Osteoblast (primary cell): ENCODE measurements around the gene C17orf100. TPM values are rescaled to one million over a fixed set of nuclear protein-coding genes. Genes with fewer than 3 reads are reported as not detected.

Source experiments
- DNase-seq: peaks from one replicate; pipeline ENCODE4 v3.0.0; 2011; ENCODE audit warnings: low spot score, mixed read lengths; ENCODE audit not compliant: insufficient read length; ENCODE audit errors: missing footprints
- H2AFZ ChIP-seq: 2 replicates; pipeline ENCODE4 v1.6.0; 2011; ENCODE audit warnings: mild to moderate bottlenecking, low read length
- H3K27ac ChIP-seq: 2 replicates; pipeline ENCODE4 v1.5.1; 2011; ENCODE audit warnings: mild to moderate bottlenecking, low read depth, low read length, moderate library complexity
- H3K27me3 ChIP-seq: 2 replicates; pipeline ENCODE4 v1.6.0; 2012; ENCODE audit warnings: mild to moderate bottlenecking, control low read depth, inconsistent platforms, low read length, moderate library complexity; ENCODE audit not compliant: insufficient read depth
- H3K36me3 ChIP-seq: 2 replicates; pipeline ENCODE4 v1.5.1; 2011; ENCODE audit warnings: mild to moderate bottlenecking, low read length, control low read depth, moderate library complexity; ENCODE audit not compliant: insufficient read depth
- H3K4me1 ChIP-seq: 2 replicates; pipeline ENCODE4 v1.5.1; 2011; ENCODE audit warnings: mild to moderate bottlenecking, low read length, control low read depth, moderate library complexity; ENCODE audit not compliant: insufficient read depth
- H3K4me2 ChIP-seq: 2 replicates; pipeline ENCODE4 v1.6.0; 2011; ENCODE audit warnings: mild to moderate bottlenecking, low read length; ENCODE audit not compliant: insufficient read depth
- H3K4me3 ChIP-seq: fragments of 200-600 bp; sonication (generic); 3 replicates; pipeline ENCODE4 v1.5.1; 2012; ENCODE audit warnings: mild to moderate bottlenecking, low read length, inconsistent platforms; ENCODE audit not compliant: insufficient read depth
- H3K79me2 ChIP-seq: 2 replicates; pipeline ENCODE4 v1.6.0; 2012; ENCODE audit warnings: mild to moderate bottlenecking, low read length, control low read depth, inconsistent platforms; ENCODE audit not compliant: insufficient read depth
- H3K9me3 ChIP-seq: 2 replicates; pipeline ENCODE4 v1.5.1; 2011; ENCODE audit warnings: low read depth, low read length, control low read depth
- H4K20me1 ChIP-seq: 2 replicates; pipeline ENCODE4 v1.6.0; 2012; ENCODE audit warnings: mild to moderate bottlenecking, low read length, control low read depth; ENCODE audit not compliant: insufficient read depth
- CTCF ChIP-seq: IDR thresholded peaks from 2 replicates; pipeline ENCODE4 v1.5.1; 2011; ENCODE audit warnings: mild to moderate bottlenecking, low read depth, low read length, moderate library complexity; ENCODE audit errors: extremely low read depth
- total RNA-seq: library from RNA; depleted of rRNA; stranded (reverse); fragments of >200 nt; gene quantifications from 2 replicates; pipeline ENCODE4 v1.2.3, GENCODE V29; 2012

The C17orf100 gene
- total RNA-seq, 1 donor, result 0.72 TPM

- Histone ChIP-seq H3K27ac (no peak overlapping the region), H3K4me1 (no peaks in the 10 kb centered on the region), H3K4me2 (no peak overlapping the region), H4K20me1 (no peaks in the 10 kb centered on the region), H3K79me2 (no peaks in the 10 kb centered on the region), H2AFZ (no peak overlapping the region), H3K4me3 (no peak overlapping the region), H3K9me3 (no peaks in the 10 kb centered on the region), H3K27me3 (peaks cover 27% of the 10 kb centered on the region), H3K36me3 (no peaks in the 10 kb centered on the region)
- no peak for DNase-seq
- TF ChIP-seq CTCF, result no peak
These were observed 32.9 kb downstream of the C17orf100 start for GRCh38 chr17:6684460-6684783.

- Histone ChIP-seq H3K27ac (no peak overlapping the region), H2AFZ (no peak overlapping the region), H3K4me2 (no peak overlapping the region), H4K20me1 (no peaks in the 10 kb centered on the region), H3K27me3 (peaks cover 24% of the 10 kb centered on the region), H3K36me3 (no peaks in the 10 kb centered on the region), H3K9me3 (no peaks in the 10 kb centered on the region), H3K4me3 (no peak overlapping the region), H3K79me2 (no peaks in the 10 kb centered on the region), H3K4me1 (no peaks in the 10 kb centered on the region)
- no peak for TF ChIP-seq CTCF
- DNase-seq, result no peak
These were observed 33.6 kb downstream of the C17orf100 start for GRCh38 chr17:6684881-6685767.

GRCh38 chr17:6686026-6686425, 34.5 kb downstream of the C17orf100 start:
- Histone ChIP-seq H3K27me3 (peaks cover 24% of the 10 kb centered on the region), H3K4me2 (no peak overlapping the region), H3K9me3 (no peaks in the 10 kb centered on the region), H3K36me3 (no peaks in the 10 kb centered on the region), H2AFZ (no peak overlapping the region), H3K27ac (no peak overlapping the region), H3K4me3 (no peak overlapping the region), H3K4me1 (no peaks in the 10 kb centered on the region), H4K20me1 (no peaks in the 10 kb centered on the region), H3K79me2 (no peaks in the 10 kb centered on the region)
- no peak for TF ChIP-seq CTCF
- DNase-seq, result no peak

GRCh38 chr17:6688944-6689343, 37.4 kb downstream of the C17orf100 start:
- Histone ChIP-seq H4K20me1 (no peaks in the 10 kb centered on the region), H3K27me3 (peaks cover 18% of the 10 kb centered on the region), H3K4me2 (no peak overlapping the region), H3K9me3 (no peaks in the 10 kb centered on the region), H2AFZ (no peak overlapping the region), H3K27ac (no peak overlapping the region), H3K36me3 (no peaks in the 10 kb centered on the region), H3K4me3 (no peak overlapping the region), H3K4me1 (no peaks in the 10 kb centered on the region), H3K79me2 (no peaks in the 10 kb centered on the region)
- no peak for DNase-seq
- TF ChIP-seq CTCF, result no peak
